ENCODE results near the gene KIF24.

GRCh38 chr9:34310215-34310614 is 18.9 kb downstream of the KIF24 start:
- TF ChIP-seq, protein P1, sequence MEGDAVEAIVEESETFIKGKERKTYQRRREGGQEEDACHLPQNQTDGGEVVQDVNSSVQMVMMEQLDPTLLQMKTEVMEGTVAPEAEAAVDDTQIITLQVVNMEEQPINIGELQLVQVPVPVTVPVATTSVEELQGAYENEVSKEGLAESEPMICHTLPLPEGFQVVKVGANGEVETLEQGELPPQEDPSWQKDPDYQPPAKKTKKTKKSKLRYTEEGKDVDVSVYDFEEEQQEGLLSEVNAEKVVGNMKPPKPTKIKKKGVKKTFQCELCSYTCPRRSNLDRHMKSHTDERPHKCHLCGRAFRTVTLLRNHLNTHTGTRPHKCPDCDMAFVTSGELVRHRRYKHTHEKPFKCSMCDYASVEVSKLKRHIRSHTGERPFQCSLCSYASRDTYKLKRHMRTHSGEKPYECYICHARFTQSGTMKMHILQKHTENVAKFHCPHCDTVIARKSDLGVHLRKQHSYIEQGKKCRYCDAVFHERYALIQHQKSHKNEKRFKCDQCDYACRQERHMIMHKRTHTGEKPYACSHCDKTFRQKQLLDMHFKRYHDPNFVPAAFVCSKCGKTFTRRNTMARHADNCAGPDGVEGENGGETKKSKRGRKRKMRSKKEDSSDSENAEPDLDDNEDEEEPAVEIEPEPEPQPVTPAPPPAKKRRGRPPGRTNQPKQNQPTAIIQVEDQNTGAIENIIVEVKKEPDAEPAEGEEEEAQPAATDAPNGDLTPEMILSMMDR (IDR thresholded peaks at IDR 0.05 in 8 of 11, conservative IDR thresholded peaks at IDR 0.05 in 3 of 11), result no peak
- no peak for TF ChIP-seq POLR2A (IDR thresholded peaks at IDR 0.05)
